ENCODE data around the gene MGAT5.

The MGAT5 gene

DNA sequence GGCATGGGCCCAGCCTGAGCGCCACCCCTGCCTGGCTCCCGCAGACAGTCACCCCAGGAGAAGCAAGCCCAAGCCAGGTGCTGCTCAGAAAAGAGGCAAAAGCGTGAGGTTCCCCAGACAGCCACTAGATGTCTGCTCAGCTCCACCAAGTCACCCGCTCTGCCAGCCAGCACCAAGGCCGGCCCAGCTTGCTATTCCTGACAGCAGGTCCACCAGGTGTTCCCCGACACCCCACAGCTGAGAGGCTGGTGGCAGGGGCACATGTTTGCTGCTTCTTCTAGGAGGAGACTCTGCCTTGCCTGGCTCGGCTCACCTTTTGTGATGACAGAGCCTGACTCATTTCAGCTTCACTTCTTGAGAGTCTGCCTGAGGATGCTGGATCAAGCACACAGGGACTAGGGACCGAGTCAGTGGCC is 206.7 kb downstream of the MGAT5 start:
- POLR2A ChIA-PET, result no interaction called here
- no peak for TF ChIP-seq ZNF398 (tag by site-specific recombination; IDR thresholded peaks at IDR 0.05)
- TF ChIP-seq ZNF654 (tag by site-specific recombination; IDR thresholded peaks at IDR 0.05; ENCODE audit: low read depth), result peak; percentile 65
- TF ChIP-seq, protein P1, sequence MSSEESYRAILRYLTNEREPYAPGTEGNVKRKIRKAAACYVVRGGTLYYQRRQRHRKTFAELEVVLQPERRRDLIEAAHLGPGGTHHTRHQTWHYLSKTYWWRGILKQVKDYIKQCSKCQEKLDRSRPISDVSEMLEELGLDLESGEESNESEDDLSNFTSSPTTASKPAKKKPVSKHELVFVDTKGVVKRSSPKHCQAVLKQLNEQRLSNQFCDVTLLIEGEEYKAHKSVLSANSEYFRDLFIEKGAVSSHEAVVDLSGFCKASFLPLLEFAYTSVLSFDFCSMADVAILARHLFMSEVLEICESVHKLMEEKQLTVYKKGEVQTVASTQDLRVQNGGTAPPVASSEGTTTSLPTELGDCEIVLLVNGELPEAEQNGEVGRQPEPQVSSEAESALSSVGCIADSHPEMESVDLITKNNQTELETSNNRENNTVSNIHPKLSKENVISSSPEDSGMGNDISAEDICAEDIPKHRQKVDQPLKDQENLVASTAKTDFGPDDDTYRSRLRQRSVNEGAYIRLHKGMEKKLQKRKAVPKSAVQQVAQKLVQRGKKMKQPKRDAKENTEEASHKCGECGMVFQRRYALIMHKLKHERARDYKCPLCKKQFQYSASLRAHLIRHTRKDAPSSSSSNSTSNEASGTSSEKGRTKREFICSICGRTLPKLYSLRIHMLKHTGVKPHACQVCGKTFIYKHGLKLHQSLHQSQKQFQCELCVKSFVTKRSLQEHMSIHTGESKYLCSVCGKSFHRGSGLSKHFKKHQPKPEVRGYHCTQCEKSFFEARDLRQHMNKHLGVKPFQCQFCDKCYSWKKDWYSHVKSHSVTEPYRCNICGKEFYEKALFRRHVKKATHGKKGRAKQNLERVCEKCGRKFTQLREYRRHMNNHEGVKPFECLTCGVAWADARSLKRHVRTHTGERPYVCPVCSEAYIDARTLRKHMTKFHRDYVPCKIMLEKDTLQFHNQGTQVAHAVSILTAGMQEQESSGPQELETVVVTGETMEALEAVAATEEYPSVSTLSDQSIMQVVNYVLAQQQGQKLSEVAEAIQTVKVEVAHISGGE (tag by site-specific recombination; conservative IDR thresholded peaks at IDR 0.05; ENCODE audit: low read depth), result no peak
- TF ChIP-seq, protein P2, sequence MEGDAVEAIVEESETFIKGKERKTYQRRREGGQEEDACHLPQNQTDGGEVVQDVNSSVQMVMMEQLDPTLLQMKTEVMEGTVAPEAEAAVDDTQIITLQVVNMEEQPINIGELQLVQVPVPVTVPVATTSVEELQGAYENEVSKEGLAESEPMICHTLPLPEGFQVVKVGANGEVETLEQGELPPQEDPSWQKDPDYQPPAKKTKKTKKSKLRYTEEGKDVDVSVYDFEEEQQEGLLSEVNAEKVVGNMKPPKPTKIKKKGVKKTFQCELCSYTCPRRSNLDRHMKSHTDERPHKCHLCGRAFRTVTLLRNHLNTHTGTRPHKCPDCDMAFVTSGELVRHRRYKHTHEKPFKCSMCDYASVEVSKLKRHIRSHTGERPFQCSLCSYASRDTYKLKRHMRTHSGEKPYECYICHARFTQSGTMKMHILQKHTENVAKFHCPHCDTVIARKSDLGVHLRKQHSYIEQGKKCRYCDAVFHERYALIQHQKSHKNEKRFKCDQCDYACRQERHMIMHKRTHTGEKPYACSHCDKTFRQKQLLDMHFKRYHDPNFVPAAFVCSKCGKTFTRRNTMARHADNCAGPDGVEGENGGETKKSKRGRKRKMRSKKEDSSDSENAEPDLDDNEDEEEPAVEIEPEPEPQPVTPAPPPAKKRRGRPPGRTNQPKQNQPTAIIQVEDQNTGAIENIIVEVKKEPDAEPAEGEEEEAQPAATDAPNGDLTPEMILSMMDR (tag by site-specific recombination; IDR thresholded peaks at IDR 0.05), result peak; percentile 66
- Histone ChIP-seq H3K4me3 (ENCODE audit: low read depth, low read length) (no peak overlapping the region), H3K4me1 (ENCODE audit: control insufficient read depth, insufficient read depth, low read length) (no peaks in the 10 kb centered on the region), H3K36me3 (ENCODE audit: control insufficient read depth in 2 of 2, insufficient read depth in 1 of 2, low read length in 2 of 2) (peaks cover 0 to 13% of the 10 kb centered on the region in 2 experiments; a peak in 1 of 3 replicates), H3K9me3 (ENCODE audit: control insufficient read depth, insufficient read depth, low read depth, low read length) (no peaks in the 10 kb centered on the region), H3K27ac (ENCODE audit: extremely low read depth, low read depth, low read length) (no peak overlapping the region)
- CTCF ChIA-PET, result interaction anchor here (0.7 to 2.0 kb wide), 6 partner anchors 9 to 574 kb away, joined by 3 to 19 read pairs (median 4); no protein-coding TSS in a partner anchor

GRCh38 chr2:134461511-134461910 is 207.6 kb downstream of the MGAT5 start:
- no peak overlapping the region for H3K4me3 ChIP-seq (ENCODE audit: low read depth, low read length)
- H3K9me3 ChIP-seq (ENCODE audit: control insufficient read depth, insufficient read depth, low read depth, low read length), result no peaks in the 10 kb centered on the region
- ChIA-PET POLR2A (no interaction called here), CTCF (interaction anchor here (0.6 to 2.0 kb wide), 2 partner anchors 10 to 511 kb away, joined by 3 to 19 read pairs; no protein-coding TSS in a partner anchor)
- peaks cover 0 to 4% of the 10 kb centered on the region in 2 experiments; a peak in 1 of 3 replicates for H3K36me3 ChIP-seq (ENCODE audit: control insufficient read depth in 2 of 2, insufficient read depth in 1 of 2, low read length in 2 of 2)
- H3K4me1 ChIP-seq (ENCODE audit: control insufficient read depth, insufficient read depth, low read length), result no peaks in the 10 kb centered on the region
- TF ChIP-seq, protein P3, sequence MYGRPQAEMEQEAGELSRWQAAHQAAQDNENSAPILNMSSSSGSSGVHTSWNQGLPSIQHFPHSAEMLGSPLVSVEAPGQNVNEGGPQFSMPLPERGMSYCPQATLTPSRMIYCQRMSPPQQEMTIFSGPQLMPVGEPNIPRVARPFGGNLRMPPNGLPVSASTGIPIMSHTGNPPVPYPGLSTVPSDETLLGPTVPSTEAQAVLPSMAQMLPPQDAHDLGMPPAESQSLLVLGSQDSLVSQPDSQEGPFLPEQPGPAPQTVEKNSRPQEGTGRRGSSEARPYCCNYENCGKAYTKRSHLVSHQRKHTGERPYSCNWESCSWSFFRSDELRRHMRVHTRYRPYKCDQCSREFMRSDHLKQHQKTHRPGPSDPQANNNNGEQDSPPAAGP (tag by site-specific recombination; IDR thresholded peaks at IDR 0.05), result no peak
- TF ChIP-seq SCRT2 (tag by site-specific recombination; IDR thresholded peaks at IDR 0.05), result 0 out of 2 replicates have a peak, but pooled peaks have one; percentile 12
- no peak overlapping the region for H3K27ac ChIP-seq (ENCODE audit: extremely low read depth, low read depth, low read length)

DNA sequence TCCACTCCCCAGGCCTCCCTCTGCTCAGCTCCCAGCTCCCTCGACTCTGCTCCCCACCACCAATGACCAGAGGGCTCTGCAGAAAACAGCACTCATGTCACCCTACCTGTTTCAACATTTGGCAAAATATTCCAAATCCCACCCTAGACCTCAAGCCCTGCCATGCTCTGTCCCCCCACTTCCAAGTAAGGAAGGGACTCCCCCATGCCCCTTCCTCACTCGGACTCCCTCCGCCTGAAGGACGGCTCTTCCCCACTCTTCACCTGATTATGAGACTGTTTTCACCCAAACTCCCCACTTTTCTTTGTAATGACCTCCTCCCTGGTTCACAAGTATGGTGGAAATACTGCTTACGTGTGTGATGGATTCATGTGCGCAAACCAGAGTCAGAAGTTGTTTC is 208.4 kb downstream of the MGAT5 start:
- CTCF ChIA-PET, result no interaction called here
- TF ChIP-seq KLF16 (tag by site-specific recombination; IDR thresholded peaks at IDR 0.05) (no peak), ZNF558 (tag by site-specific recombination; IDR thresholded peaks at IDR 0.05) (no peak), ZNF792 (tag by site-specific recombination; IDR thresholded peaks at IDR 0.05) (no peak), ZNF174 (tag by site-specific recombination; IDR thresholded peaks at IDR 0.05) (no peak), KLF1 (tag by site-specific recombination; IDR thresholded peaks at IDR 0.05) (no peak), ZXDB (tag by site-specific recombination; IDR thresholded peaks at IDR 0.05) (no peak), ZNF585B (tag by site-specific recombination; IDR thresholded peaks at IDR 0.05) (no peak), KLF8 (tag by site-specific recombination; IDR thresholded peaks at IDR 0.05) (no peak), ZNF701 (tag by site-specific recombination; IDR thresholded peaks at IDR 0.05) (no peak), ZNF112 (tag by site-specific recombination; IDR thresholded peaks at IDR 0.05) (no peak), ZNF707 (tag by site-specific recombination; IDR thresholded peaks at IDR 0.05) (no peak), ZNF473 (tag by site-specific recombination; IDR thresholded peaks at IDR 0.05) (no peak), ZNF133 (tag by site-specific recombination; IDR thresholded peaks at IDR 0.05) (no peak), SP7 (tag by site-specific recombination; IDR thresholded peaks at IDR 0.05) (no peak)
- TF ChIP-seq, protein P4, sequence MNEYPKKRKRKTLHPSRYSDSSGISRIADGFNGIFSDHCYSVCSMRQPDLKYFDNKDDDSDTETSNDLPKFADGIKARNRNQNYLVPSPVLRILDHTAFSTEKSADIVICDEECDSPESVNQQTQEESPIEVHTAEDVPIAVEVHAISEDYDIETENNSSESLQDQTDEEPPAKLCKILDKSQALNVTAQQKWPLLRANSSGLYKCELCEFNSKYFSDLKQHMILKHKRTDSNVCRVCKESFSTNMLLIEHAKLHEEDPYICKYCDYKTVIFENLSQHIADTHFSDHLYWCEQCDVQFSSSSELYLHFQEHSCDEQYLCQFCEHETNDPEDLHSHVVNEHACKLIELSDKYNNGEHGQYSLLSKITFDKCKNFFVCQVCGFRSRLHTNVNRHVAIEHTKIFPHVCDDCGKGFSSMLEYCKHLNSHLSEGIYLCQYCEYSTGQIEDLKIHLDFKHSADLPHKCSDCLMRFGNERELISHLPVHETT (tag by site-specific recombination; IDR thresholded peaks at IDR 0.05), result no peak

More for the DNA sequence above, 208.4 kb downstream of the MGAT5 start:
- Histone ChIP-seq H3K36me3 (ENCODE audit: control insufficient read depth in 2 of 2, insufficient read depth in 1 of 2, low read length in 2 of 2) (no peaks in the 10 kb centered on the region), H3K4me1 (ENCODE audit: control insufficient read depth, insufficient read depth, low read length) (no peaks in the 10 kb centered on the region), H3K27ac (ENCODE audit: extremely low read depth, low read depth, low read length) (no peak overlapping the region), H3K9me3 (ENCODE audit: control insufficient read depth, insufficient read depth, low read depth, low read length) (no peaks in the 10 kb centered on the region), H3K4me3 (ENCODE audit: low read depth, low read length) (no peak overlapping the region)
- POLR2A ChIA-PET, result no interaction called here
